Activated T-cell treated with anti-CD3 and anti-CD28 coated beads for 1 hour (primary cell): Measurements from ENCODE around the gene TRIM44.

Experiments
- DNase-seq: peaks from one replicate; pipeline ENCODE4 v3.0.0-alpha.2; 2020; ENCODE audit warnings: low read depth

Gene TRIM44

GRCh38 chr11:35791088-35791958 is 128.7 kb downstream of the TRIM44 start:
- DNase-seq = no peak

- no peak for DNase-seq
Observed at GRCh38 chr11:35792148-35792845, 129.7 kb downstream of the TRIM44 start.

- no peak for DNase-seq
Observed at GRCh38 chr11:35792846-35793192, 130.2 kb downstream of the TRIM44 start.

GRCh38 chr11:35794333-35794732 is 131.8 kb downstream of the TRIM44 start:
- DNase-seq = no peak

GRCh38 chr11:35794850-35795249 is 132.3 kb downstream of the TRIM44 start:
- DNase-seq = no peak

GRCh38 chr11:35796562-35796961 is 134.0 kb downstream of the TRIM44 start:
- DNase-seq = no peak

- no peak for DNase-seq
Observed at GRCh38 chr11:35798423-35798822, 135.8 kb downstream of the TRIM44 start.

- no peak for DNase-seq
Observed at GRCh38 chr11:35798983-35799382, 136.4 kb downstream of the TRIM44 start.

GRCh38 chr11:35799655-35800054 is 137.1 kb downstream of the TRIM44 start:
- no peak for DNase-seq

GRCh38 chr11:35800970-35801953 is 138.7 kb downstream of the TRIM44 start:
- no peak for DNase-seq

- DNase-seq = no peak
Observed at GRCh38 chr11:35802221-35802620, 139.6 kb downstream of the TRIM44 start.

- DNase-seq = no peak
Observed at GRCh38 chr11:35802672-35803071, 140.1 kb downstream of the TRIM44 start.

- DNase-seq = no peak
Observed at GRCh38 chr11:35803115-35803514, 140.5 kb downstream of the TRIM44 start.

- no peak for DNase-seq
Observed at GRCh38 chr11:35804451-35805040, 142.0 kb downstream of the TRIM44 start.

- DNase-seq = no peak
Observed at GRCh38 chr11:35809561-35809960, 147.0 kb downstream of the TRIM44 start.

GRCh38 chr11:35810045-35810645 is 147.6 kb downstream of the TRIM44 start:
- no peak for DNase-seq

GRCh38 chr11:35811783-35812182 is 149.2 kb downstream of the TRIM44 start:
- no peak for DNase-seq

GRCh38 chr11:35812828-35813227 is 150.3 kb downstream of the TRIM44 start:
- DNase-seq = no peak

GRCh38 chr11:35814081-35814695 is 151.6 kb downstream of the TRIM44 start:
- DNase-seq = no peak

- DNase-seq = no peak
Observed at GRCh38 chr11:35814720-35815305, 152.2 kb downstream of the TRIM44 start.
